GM12878 (cell line): ENCODE results near the gene SFTPB. TPM values are rescaled to one million over a fixed set of nuclear protein-coding genes. Genes with fewer than 3 reads are reported as not detected.

Experiments used
- ATAC-seq: fragments of 200-7000 bp; cut with Tn5 transposase; 3 replicates; pipeline ENCODE4 v1.9.1; 2020; ENCODE audit warnings: mild to moderate bottlenecking, moderate library complexity
- BruUV-seq: library from RNA; stranded (reverse); fragments of 400-500 nt; replicated peaks from 2 replicates; lab custom pipeline; 2021; lab: Mats Ljungman, UMichigan
- CTCF ChIA-PET: fragments of 300-600 bp; sonication (Branson Sonifier 250); formaldehyde crosslinking; extraction: SDS; loops from one replicate; lab custom pipeline; 2021; ENCODE audit warnings: inconsistent platforms; lab: Yijun Ruan, JAX
- POLR2A ChIA-PET: fragments of 350-600 bp; formaldehyde crosslinking; extraction: SDS; loops from one replicate; lab custom pipeline; 2021; ENCODE audit warnings: inconsistent platforms; lab: Charles Lee
- RAD21 ChIA-PET: fragments of 300-600 bp; sonication (Branson Sonifier 250); formaldehyde crosslinking; loops from one replicate; lab custom pipeline; 2023; ENCODE audit warnings: antibody characterized with exemption; ENCODE audit not compliant: unreplicated experiment; lab: Charles Lee
- SMC1A ChIA-PET: fragments of 300-600 bp; sonication (Branson Sonifier 250); formaldehyde crosslinking; loops from one replicate; lab custom pipeline; 2023; ENCODE audit not compliant: unreplicated experiment, uncharacterized antibody; lab: Charles Lee
- DNase-seq: peaks from one replicate; pipeline ENCODE4 v3.0.0-alpha.2; 2011; ENCODE audit warnings: low read depth, low spot score
- FAIRE-seq: peaks from 3 replicates; lab custom pipeline; 2011; peaks lifted over from hg19 to GRCh38; lab: Jason Lieb, UNC
- H2AFZ ChIP-seq: 2 replicates; pipeline ENCODE4 v1.6.0; 2011; ENCODE audit warnings: low read depth, low read length, control low read depth; ENCODE audit not compliant: control insufficient read depth
- H3K27ac ChIP-seq: 2 replicates; pipeline ENCODE4 v1.5.1; 2011; ENCODE audit warnings: control low read depth; ENCODE audit not compliant: control insufficient read depth, insufficient read depth
- H3K27me3 ChIP-seq, 2 experiments: replicated peaks in 1 of 2; 2 replicates each; pipeline versions ENCODE4 v1.6.0 to v1.6.1; 2011; ENCODE audit warnings: low read length in 1 of 2; ENCODE audit not compliant: control insufficient read depth in 2 of 2, insufficient read depth in 2 of 2
- H3K36me3 ChIP-seq, 2 experiments: 2 replicates each; pipeline ENCODE4 v1.5.1; 2011; ENCODE audit warnings: low read length in 1 of 2; ENCODE audit not compliant: control insufficient read depth in 2 of 2, insufficient read depth in 2 of 2
- H3K4me1 ChIP-seq: 2 replicates; pipeline ENCODE4 v1.6.1; 2011; ENCODE audit warnings: mild to moderate bottlenecking, low read length, moderate library complexity, mixed read lengths; ENCODE audit not compliant: control insufficient read depth, insufficient read depth
- H3K4me2 ChIP-seq: 2 replicates; pipeline ENCODE4 v1.6.0; 2011; ENCODE audit warnings: control low read depth; ENCODE audit not compliant: control insufficient read depth, insufficient read depth
- H3K4me3 ChIP-seq: fragments of 200-600 bp; sonication (generic); 2 replicates; pipeline ENCODE4 v1.5.1; 2016
- H3K79me2 ChIP-seq: 2 replicates; pipeline ENCODE4 v1.6.0; 2011; ENCODE audit warnings: low read length; ENCODE audit not compliant: control insufficient read depth, insufficient read depth
- H3K9ac ChIP-seq: 2 replicates; pipeline ENCODE4 v1.8.0; 2011; ENCODE audit warnings: low read length, control low read depth, mixed read lengths; ENCODE audit not compliant: control insufficient read depth, insufficient read depth
- H3K9me3 ChIP-seq: replicated peaks from 3 replicates; pipeline ENCODE4 v1.5.1; 2011; ENCODE audit warnings: mild to moderate bottlenecking, low read length; ENCODE audit not compliant: control insufficient read depth, insufficient read depth
- H4K20me1 ChIP-seq: 2 replicates; pipeline ENCODE4 v1.6.0; 2011; ENCODE audit not compliant: control insufficient read depth, insufficient read depth
- KAT2A ChIP-seq: conservative IDR thresholded peaks from 2 replicates; pipeline ENCODE4 v1.6.1; 2011; ENCODE audit warnings: low read depth, low read length; ENCODE audit not compliant: control insufficient read depth
- KLF5 ChIP-seq: fragments of 450-650 bp; IDR thresholded peaks from 2 replicates; pipeline ENCODE4 v1.6.1; 2014; ENCODE audit warnings: mild to moderate bottlenecking; ENCODE audit not compliant: partially characterized antibody
- MTA2 ChIP-seq: fragments of 450-650 bp; IDR thresholded peaks from 2 replicates; pipeline ENCODE4 v1.6.1; 2016; ENCODE audit warnings: low read depth, mild to moderate bottlenecking, moderate library complexity
- NFXL1 ChIP-seq: fragments of 450-650 bp; IDR thresholded peaks from 2 replicates; pipeline ENCODE4 v1.6.1; 2017; ENCODE audit warnings: antibody characterized with exemption, mild to moderate bottlenecking, borderline replicate concordance
- NR2C2 ChIP-seq: IDR thresholded peaks from 2 replicates; pipeline ENCODE4 v1.6.1; 2011; ENCODE audit warnings: borderline replicate concordance, low read depth; ENCODE audit not compliant: control insufficient read depth, insufficient read length
- RFX5 ChIP-seq: IDR thresholded peaks from 2 replicates; pipeline ENCODE4 v1.6.1; 2011; ENCODE audit warnings: low read depth, low read length, improper control_type of control experiment
- SREBF1 ChIP-seq: IDR thresholded peaks from 2 replicates; pipeline ENCODE4 v1.6.1; 2012; ENCODE audit warnings: mild to moderate bottlenecking, low read length
- ZNF207 ChIP-seq: fragments of 450-650 bp; IDR thresholded peaks from 2 replicates; pipeline ENCODE4 v1.6.1; 2014; ENCODE audit warnings: antibody characterized with exemption, mild to moderate bottlenecking, borderline replicate concordance
- ZNF24 ChIP-seq: fragments of 450-650 bp; IDR thresholded peaks from 2 replicates; pipeline ENCODE4 v1.6.1; 2017; ENCODE audit warnings: antibody characterized with exemption, mild to moderate bottlenecking
- WGBS: methylation state at CpG from one replicate; pipeline ENCODE4 v1.1.6; 2016; ENCODE audit warnings: low lambda C conversion rate; ENCODE audit not compliant: insufficient replicate concordance, insufficient coverage; ENCODE audit errors: missing lambda C conversion rate; 5-methylcytosine and 5-hydroxymethylcytosine counted together
- in situ Hi-C: fragments of 300-500 bp; cut with MboI; formaldehyde crosslinking; loops from 9 replicates; pipeline ENCODE4 v1.14.3; 2018; ENCODE audit warnings: mixed read lengths
- intact Hi-C: fragments of 100-400 bp; cut with micrococcal nuclease; formaldehyde crosslinking; loops from one replicate; pipeline ENCODE4 v1.14.2; 2022; ENCODE audit not compliant: unreplicated experiment
- polyA plus RNA-seq, 11 experiments: library from polyadenylated mRNA; depleted of rRNA in 4 of 11; unstranded in 6 of 11; stranded (reverse) in 5 of 11; fragments of >200 nt; fragmentation: Nextera tagmentation in 4 of 11; fragmentation: Illumina TruSeq in 1 of 11; extraction: Ambion mirVana in 4 of 11; extraction: Trizol in 1 of 11; gene quantifications; 1 replicate in 1 of 11; 2 replicates in 10 of 11; pipeline versions ENCODE4 v1.2.1 to v1.2.3, GENCODE V29; 2011 to 2016; ENCODE audit warnings: inconsistent platforms in 2 of 11, missing spikeins in 2 of 11, low read depth in 1 of 11
- total RNA-seq, 4 experiments: library from RNA; depleted of rRNA in 3 of 4; stranded (reverse); fragments of >200 nt in 3 of 4; fragmentation: Illumina TruSeq in 1 of 4; extraction: Trizol in 1 of 4; gene quantifications; 2 replicates each; pipeline versions ENCODE4 v1.2.1 to v1.2.3, GENCODE V29; 2013 to 2021
- TF ChIP-seq, protein P1 (sequence below), 3 experiments: IDR thresholded peaks in 2 of 3; conservative IDR thresholded peaks in 1 of 3; 2 replicates each; pipeline ENCODE4 v1.5.1; 2011; ENCODE audit warnings: low read depth in 3 of 3, low read length in 3 of 3, mild to moderate bottlenecking in 3 of 3, control low read depth in 2 of 3, moderate library complexity in 2 of 3, inconsistent platforms in 1 of 3, mixed read lengths in 1 of 3; ENCODE audit not compliant: control insufficient read depth in 2 of 3, insufficient read depth in 1 of 3; ENCODE audit errors: extremely low read depth in 1 of 3
- TF ChIP-seq, protein P2 (sequence below): IDR thresholded peaks from 2 replicates; pipeline ENCODE4 v1.6.1; 2012; ENCODE audit warnings: mild to moderate bottlenecking, low read depth, low read length
- TF ChIP-seq, protein P3 (sequence below): fragments of 450-650 bp; IDR thresholded peaks from 2 replicates; pipeline ENCODE4 v1.6.1; 2014; ENCODE audit warnings: mild to moderate bottlenecking
- TF ChIP-seq, protein P4 (sequence below): IDR thresholded peaks from 2 replicates; pipeline ENCODE4 v1.6.1; 2012; ENCODE audit warnings: low read depth, low read length, improper control_type of control experiment

SFTPB gene
- total and polyA plus RNA-seq, 10 of the 15 experiments (the other 5 are each of a cell fraction or from before 2014, with no cell fraction given), result 0.02 to 5.3 TPM; not detected in 8

DNA sequence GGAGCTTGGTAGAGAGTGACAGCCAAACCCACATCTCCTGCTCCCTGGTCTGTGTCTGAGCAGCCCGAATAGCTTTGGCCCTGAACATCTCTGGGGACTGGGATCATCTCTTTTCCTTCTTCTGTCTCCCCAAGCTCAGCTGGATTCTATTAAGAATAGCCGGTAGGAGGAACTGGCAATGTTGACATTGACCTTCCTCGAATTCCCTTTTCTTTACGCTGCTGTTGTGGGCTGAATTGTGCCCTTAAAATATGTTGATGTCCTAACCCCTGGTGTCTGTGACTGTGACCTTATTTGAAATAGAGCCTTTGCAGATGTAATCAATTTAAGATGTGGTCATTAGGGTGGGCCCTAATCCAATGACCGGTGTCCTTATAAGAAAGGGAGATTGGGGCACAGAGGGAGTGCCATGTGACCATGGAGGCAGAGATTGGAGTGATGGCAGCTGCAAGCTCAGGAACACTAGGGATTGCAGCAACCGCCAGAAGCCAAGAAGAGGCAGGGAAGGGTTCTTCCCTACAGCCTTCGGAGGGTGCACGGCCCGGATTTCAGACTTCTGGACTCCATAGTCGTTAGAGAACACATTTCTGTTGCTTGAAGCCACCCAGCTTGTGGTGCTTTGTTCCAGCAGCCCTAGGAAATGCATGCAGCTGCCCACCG lies 5.8 kb upstream of the SFTPB start (continued):
- TF ChIP-seq ZNF207, result no peak

DNA sequence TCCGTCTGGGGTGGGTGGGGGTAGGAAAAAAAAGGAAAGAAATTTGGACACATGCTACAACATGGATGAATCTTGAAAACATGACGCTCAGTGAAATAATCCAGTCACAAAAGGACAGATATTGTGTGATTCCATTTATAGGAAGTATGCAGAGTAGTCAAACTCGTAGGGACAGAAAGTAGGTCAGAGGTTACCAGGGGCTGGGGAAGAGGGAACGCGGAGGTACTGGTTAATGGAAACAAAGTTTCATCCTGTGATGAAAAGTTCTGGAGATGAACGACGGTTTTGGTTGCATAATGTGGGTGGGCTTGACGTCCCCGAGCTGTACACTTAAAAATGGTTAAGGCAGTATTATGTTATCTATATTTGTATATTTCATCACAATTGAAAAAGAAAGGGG lies 4.5 kb upstream of the SFTPB start:
- Histone ChIP-seq H3K9me3 (no peaks in the 10 kb centered on the region), H3K4me3 (no peak overlapping the region), H3K36me3 (no peaks in the 10 kb centered on the region), H3K27ac (no peak overlapping the region), H3K4me1 (peaks cover 3% of the 10 kb centered on the region; the same call in 1 of the 2 replicates), H4K20me1 (no peaks in the 10 kb centered on the region), H2AFZ (no peak overlapping the region), H3K27me3 (no peaks in the 10 kb centered on the region), H3K79me2 (no peaks in the 10 kb centered on the region), H3K9ac (no peak overlapping the region), H3K4me2 (no peak overlapping the region)
- intact Hi-C loops (no loop called here), in situ Hi-C loops (no loop called here)
- WGBS, result 54% methylated on average over 9 of the region's 9 CpGs
- ATAC-seq, result no peak
- FAIRE-seq, result no peak
- no peak for DNase-seq
- ChIA-PET CTCF (interaction anchor here (0.6 to 1.1 kb wide), 2 partner anchors 35 to 625 kb away, joined by 3 read pairs; no protein-coding TSS in a partner anchor), RAD21 (no interaction called here), POLR2A (no interaction called here), SMC1A (no interaction called here)
- BruUV-seq, result no TSS peak
- TF ChIP-seq ZNF24 (no peak), KAT2A (no peak), KLF5 (no peak), NFXL1 (no peak), MTA2 (no peak), RFX5 (no peak), SREBF1 (no peak), NR2C2 (no peak)
- TF ChIP-seq, protein P1, sequence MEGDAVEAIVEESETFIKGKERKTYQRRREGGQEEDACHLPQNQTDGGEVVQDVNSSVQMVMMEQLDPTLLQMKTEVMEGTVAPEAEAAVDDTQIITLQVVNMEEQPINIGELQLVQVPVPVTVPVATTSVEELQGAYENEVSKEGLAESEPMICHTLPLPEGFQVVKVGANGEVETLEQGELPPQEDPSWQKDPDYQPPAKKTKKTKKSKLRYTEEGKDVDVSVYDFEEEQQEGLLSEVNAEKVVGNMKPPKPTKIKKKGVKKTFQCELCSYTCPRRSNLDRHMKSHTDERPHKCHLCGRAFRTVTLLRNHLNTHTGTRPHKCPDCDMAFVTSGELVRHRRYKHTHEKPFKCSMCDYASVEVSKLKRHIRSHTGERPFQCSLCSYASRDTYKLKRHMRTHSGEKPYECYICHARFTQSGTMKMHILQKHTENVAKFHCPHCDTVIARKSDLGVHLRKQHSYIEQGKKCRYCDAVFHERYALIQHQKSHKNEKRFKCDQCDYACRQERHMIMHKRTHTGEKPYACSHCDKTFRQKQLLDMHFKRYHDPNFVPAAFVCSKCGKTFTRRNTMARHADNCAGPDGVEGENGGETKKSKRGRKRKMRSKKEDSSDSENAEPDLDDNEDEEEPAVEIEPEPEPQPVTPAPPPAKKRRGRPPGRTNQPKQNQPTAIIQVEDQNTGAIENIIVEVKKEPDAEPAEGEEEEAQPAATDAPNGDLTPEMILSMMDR (IDR thresholded peaks at IDR 0.05 in 2 of 3, conservative IDR thresholded peaks at IDR 0.05 in 1 of 3; ENCODE audit: control insufficient read depth in 2 of 3, extremely low read depth in 1 of 3, insufficient read depth in 1 of 3, low read depth in 3 of 3, low read length in 3 of 3), result no peak
- TF ChIP-seq, protein P2, sequence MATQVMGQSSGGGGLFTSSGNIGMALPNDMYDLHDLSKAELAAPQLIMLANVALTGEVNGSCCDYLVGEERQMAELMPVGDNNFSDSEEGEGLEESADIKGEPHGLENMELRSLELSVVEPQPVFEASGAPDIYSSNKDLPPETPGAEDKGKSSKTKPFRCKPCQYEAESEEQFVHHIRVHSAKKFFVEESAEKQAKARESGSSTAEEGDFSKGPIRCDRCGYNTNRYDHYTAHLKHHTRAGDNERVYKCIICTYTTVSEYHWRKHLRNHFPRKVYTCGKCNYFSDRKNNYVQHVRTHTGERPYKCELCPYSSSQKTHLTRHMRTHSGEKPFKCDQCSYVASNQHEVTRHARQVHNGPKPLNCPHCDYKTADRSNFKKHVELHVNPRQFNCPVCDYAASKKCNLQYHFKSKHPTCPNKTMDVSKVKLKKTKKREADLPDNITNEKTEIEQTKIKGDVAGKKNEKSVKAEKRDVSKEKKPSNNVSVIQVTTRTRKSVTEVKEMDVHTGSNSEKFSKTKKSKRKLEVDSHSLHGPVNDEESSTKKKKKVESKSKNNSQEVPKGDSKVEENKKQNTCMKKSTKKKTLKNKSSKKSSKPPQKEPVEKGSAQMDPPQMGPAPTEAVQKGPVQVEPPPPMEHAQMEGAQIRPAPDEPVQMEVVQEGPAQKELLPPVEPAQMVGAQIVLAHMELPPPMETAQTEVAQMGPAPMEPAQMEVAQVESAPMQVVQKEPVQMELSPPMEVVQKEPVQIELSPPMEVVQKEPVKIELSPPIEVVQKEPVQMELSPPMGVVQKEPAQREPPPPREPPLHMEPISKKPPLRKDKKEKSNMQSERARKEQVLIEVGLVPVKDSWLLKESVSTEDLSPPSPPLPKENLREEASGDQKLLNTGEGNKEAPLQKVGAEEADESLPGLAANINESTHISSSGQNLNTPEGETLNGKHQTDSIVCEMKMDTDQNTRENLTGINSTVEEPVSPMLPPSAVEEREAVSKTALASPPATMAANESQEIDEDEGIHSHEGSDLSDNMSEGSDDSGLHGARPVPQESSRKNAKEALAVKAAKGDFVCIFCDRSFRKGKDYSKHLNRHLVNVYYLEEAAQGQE, result no peak
- TF ChIP-seq, protein P3, sequence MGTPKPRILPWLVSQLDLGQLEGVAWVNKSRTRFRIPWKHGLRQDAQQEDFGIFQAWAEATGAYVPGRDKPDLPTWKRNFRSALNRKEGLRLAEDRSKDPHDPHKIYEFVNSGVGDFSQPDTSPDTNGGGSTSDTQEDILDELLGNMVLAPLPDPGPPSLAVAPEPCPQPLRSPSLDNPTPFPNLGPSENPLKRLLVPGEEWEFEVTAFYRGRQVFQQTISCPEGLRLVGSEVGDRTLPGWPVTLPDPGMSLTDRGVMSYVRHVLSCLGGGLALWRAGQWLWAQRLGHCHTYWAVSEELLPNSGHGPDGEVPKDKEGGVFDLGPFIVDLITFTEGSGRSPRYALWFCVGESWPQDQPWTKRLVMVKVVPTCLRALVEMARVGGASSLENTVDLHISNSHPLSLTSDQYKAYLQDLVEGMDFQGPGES, result no peak
- TF ChIP-seq, protein P4, sequence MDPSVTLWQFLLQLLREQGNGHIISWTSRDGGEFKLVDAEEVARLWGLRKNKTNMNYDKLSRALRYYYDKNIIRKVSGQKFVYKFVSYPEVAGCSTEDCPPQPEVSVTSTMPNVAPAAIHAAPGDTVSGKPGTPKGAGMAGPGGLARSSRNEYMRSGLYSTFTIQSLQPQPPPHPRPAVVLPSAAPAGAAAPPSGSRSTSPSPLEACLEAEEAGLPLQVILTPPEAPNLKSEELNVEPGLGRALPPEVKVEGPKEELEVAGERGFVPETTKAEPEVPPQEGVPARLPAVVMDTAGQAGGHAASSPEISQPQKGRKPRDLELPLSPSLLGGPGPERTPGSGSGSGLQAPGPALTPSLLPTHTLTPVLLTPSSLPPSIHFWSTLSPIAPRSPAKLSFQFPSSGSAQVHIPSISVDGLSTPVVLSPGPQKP, result no peak
